ENCODE measurements around the gene BMX. TPM values are rescaled to one million over a fixed set of nuclear protein-coding genes. Genes with fewer than 3 reads are reported as not detected.

Gene BMX
- total and polyA plus RNA-seq, 9 of the 15 experiments (the other 6 are each of a cell fraction or from before 2014, with no cell fraction given) = 0.45 to 4.2 (median 1.8) TPM

- TF ChIP-seq CHAMP1 (IDR thresholded peaks at IDR 0.05) = no peak
- TF ChIP-seq, protein P1, sequence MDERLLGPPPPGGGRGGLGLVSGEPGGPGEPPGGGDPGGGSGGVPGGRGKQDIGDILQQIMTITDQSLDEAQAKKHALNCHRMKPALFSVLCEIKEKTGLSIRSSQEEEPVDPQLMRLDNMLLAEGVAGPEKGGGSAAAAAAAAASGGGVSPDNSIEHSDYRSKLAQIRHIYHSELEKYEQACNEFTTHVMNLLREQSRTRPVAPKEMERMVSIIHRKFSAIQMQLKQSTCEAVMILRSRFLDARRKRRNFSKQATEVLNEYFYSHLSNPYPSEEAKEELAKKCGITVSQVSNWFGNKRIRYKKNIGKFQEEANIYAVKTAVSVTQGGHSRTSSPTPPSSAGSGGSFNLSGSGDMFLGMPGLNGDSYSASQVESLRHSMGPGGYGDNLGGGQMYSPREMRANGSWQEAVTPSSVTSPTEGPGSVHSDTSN (CRISPR knock-in tag; IDR thresholded peaks at IDR 0.05; ENCODE audit: low read depth) = peak; percentile 48; the same call in 1 of the 2 replicates
- TF ChIP-seq, protein P1 (tag; conservative IDR thresholded peaks at IDR 0.05; ENCODE audit: low read depth) = peak; percentile 92
- no peak for TF ChIP-seq ZBTB1 (CRISPR knock-in tag; IDR thresholded peaks at IDR 0.05; ENCODE audit: borderline replicate concordance, low read depth)
- TF ChIP-seq HCFC1 (IDR thresholded peaks at IDR 0.05; ENCODE audit: low read depth, low read length) = no peak
- no peak for TF ChIP-seq ZNF561 (CRISPR knock-in tag; conservative IDR thresholded peaks at IDR 0.05)
- peak; percentile 67; the same call in 1 of the 2 replicates for TF ChIP-seq POLR2AphosphoS5 (IDR thresholded peaks at IDR 0.05; ENCODE audit: control insufficient read depth, insufficient read depth, low read depth, low read length)
- no peak for TF ChIP-seq HEY1 (CRISPR knock-in tag; IDR thresholded peaks at IDR 0.05; ENCODE audit: borderline replicate concordance)
- peak; percentile 83 for TF ChIP-seq USF1 (CRISPR knock-in tag; IDR thresholded peaks at IDR 0.05)
- peak; percentile 41 for TF ChIP-seq POLR2B (IDR thresholded peaks at IDR 0.05; ENCODE audit: low read depth, partially characterized antibody)
- TF ChIP-seq SUPT5H (IDR thresholded peaks at IDR 0.05) = peak; percentile 56
- TF ChIP-seq HDAC6 (IDR thresholded peaks at IDR 0.05; ENCODE audit: low read depth, low read length) = no peak
- TF ChIP-seq ZKSCAN8 (CRISPR knock-in tag; IDR thresholded peaks at IDR 0.05) = no peak
- TF ChIP-seq ZSCAN29 (IDR thresholded peaks at IDR 0.05) = no peak
- TF ChIP-seq HDAC3 (IDR thresholded peaks at IDR 0.05; ENCODE audit: borderline replicate concordance, partially characterized antibody) = no peak
- no peak for TF ChIP-seq CREBBP (IDR thresholded peaks at IDR 0.05; ENCODE audit: low read depth, low read length)
- TF ChIP-seq, protein P2, sequence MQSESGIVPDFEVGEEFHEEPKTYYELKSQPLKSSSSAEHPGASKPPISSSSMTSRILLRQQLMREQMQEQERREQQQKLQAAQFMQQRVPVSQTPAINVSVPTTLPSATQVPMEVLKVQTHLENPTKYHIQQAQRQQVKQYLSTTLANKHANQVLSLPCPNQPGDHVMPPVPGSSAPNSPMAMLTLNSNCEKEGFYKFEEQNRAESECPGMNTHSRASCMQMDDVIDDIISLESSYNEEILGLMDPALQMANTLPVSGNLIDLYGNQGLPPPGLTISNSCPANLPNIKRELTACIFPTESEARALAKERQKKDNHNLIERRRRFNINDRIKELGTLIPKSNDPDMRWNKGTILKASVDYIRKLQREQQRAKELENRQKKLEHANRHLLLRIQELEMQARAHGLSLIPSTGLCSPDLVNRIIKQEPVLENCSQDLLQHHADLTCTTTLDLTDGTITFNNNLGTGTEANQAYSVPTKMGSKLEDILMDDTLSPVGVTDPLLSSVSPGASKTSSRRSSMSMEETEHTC (IDR thresholded peaks at IDR 0.05) = no peak
- TF ChIP-seq FOS (IDR thresholded peaks at IDR 0.05; ENCODE audit: extremely low read depth, insufficient read length) = peak; percentile 22
- TF ChIP-seq CBX3 (IDR thresholded peaks at IDR 0.05; ENCODE audit: borderline replicate concordance in 1 of 2, low read length in 2 of 2) = peak in 1 of 2 experiments; percentile 56; a peak in 1 of 3 replicates
- no peak for TF ChIP-seq BCOR (IDR thresholded peaks at IDR 0.05)
Measured at GRCh38 chrX:15530318-15530717, 29.7 kb downstream of the BMX start (continued).
